ENCODE results near the gene SLIT1.

SLIT1 gene

DNA sequence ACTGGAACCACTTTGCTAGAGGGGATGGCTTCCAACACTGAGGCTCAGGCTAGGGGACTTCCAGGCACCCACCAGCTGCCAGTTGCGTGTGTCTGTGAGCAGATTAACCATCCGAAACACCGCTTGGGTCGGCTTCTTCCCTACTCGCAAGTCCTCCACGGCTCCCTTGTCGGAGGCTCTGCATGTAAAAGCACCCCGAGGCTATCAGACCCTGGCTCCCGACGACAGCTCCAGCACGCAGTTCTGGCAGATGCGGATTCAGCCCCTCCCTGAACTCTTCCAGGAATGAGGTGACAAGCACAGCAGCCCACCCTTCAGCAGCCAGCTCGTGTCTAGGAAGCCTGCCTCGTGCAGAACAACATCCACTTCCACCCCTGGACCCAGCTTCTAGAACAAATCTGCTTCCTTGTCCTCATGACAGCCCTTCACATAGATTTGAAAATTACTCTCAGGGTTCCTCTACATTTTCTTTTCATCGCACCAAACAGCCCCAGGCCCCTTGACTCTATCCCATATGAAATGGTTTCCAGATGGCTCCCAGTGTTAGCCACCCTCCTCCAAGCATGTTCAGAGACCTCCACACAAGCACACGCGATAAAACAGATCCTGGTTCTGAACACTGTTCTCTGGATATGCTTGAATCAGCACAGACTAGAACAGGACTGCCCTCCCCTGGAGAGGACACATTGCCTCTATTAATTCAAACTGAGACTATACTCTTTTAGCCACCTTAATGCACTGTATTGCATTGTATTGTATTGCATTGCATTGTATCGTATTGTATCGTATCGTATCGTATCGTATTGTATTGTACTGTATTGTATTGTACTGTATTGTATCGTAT lies 44.6 kb downstream of the SLIT1 start:
- no peak for DNase-seq
- Mint-ChIP-seq H3K27ac (no peak overlapping the region), H3K9me3 (no peaks in the 10 kb centered on the region), H3K27me3 (peaks cover 30% of the 10 kb centered on the region), H3K4me1 (peaks cover 5% of the 10 kb centered on the region), H3K4me3 (no peak overlapping the region)
- no peak for ATAC-seq

DNA sequence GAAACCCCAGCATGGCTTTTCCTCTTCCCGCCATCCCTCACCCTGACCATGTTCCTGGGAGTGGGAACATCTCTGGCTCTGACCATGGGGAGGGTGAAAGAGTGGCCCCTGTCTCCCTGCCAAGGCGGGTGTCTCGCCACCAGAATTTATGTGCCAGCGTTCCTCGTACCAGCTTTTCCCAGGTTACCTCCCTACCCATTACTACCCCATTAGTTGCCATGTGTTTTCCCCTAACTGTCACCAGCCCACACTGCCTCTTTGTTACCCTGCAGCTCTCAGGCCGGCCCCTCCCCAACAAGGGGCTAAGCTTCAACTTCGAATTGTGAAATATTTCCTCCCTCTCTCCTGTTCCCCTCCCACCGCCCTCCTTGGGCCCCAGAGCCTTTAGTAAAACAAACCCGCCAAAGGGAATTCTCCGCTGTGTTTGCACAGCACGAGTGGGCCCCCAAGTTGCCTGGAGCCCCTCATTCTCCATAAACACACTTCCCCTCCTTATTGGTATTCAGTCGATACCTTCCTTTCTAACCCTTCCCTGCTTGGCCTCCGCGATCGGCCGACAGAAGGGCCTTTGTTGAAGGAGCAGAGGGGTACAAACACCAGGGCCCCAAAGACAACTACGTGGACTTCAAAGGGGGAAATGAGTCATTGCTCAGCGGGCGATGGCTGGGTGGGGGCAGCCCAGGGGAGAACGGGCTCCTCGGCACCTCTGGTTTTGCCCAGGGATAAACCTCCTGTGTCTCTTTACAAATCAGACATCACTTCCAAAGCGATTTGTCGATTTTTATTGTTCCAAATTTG lies 45.5 kb downstream of the SLIT1 start:
- peaks cover 5% of the 10 kb centered on the region for H3K4me1 Mint-ChIP-seq
- no peaks in the 10 kb centered on the region for H3K9me3 Mint-ChIP-seq
- peaks cover 30% of the 10 kb centered on the region for H3K27me3 Mint-ChIP-seq
- H3K4me3 Mint-ChIP-seq = no peak overlapping the region
- DNase-seq (no peak), ATAC-seq (no peak)
- H3K27ac Mint-ChIP-seq = peak overlapping the region in 1 of 2 donors; percentile 79

DNA sequence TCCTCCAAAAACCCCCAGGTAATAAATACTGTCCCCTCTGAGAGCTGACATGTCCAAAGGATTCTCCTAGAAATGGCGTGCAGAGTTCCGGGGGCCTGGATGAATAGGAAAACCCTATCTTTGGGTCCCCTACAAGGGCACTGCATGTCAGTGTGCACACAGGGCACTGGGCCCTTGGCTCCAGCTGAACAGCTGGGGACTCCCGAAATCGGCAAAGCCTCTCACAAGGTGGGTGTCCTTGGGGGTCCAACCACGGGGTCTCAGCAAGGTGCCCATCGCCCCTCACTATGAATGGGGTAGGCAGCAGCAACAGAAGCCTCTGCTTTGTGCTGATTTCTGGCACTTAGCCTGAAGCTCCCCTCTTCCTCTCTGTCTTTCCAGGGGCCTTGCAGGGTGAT lies 46.1 kb downstream of the SLIT1 start:
- peaks cover 30% of the 10 kb centered on the region for H3K27me3 Mint-ChIP-seq
- peaks cover 5% of the 10 kb centered on the region for H3K4me1 Mint-ChIP-seq
- H3K27ac Mint-ChIP-seq = peak overlapping the region in 1 of 2 donors; percentile 79
- no peak for DNase-seq
- no peaks in the 10 kb centered on the region for H3K9me3 Mint-ChIP-seq
- no peak overlapping the region for H3K4me3 Mint-ChIP-seq
- no peak for ATAC-seq

- peaks cover 5% of the 10 kb centered on the region for H3K4me1 Mint-ChIP-seq
- H3K9me3 Mint-ChIP-seq = no peaks in the 10 kb centered on the region
- H3K27me3 Mint-ChIP-seq = peaks cover 30% of the 10 kb centered on the region
- ATAC-seq (no peak), DNase-seq (no peak)
- H3K27ac Mint-ChIP-seq = no peak overlapping the region
- no peak overlapping the region for H3K4me3 Mint-ChIP-seq
These were observed 46.9 kb downstream of the SLIT1 start for GRCh38 chr10:97138846-97139245.

DNA sequence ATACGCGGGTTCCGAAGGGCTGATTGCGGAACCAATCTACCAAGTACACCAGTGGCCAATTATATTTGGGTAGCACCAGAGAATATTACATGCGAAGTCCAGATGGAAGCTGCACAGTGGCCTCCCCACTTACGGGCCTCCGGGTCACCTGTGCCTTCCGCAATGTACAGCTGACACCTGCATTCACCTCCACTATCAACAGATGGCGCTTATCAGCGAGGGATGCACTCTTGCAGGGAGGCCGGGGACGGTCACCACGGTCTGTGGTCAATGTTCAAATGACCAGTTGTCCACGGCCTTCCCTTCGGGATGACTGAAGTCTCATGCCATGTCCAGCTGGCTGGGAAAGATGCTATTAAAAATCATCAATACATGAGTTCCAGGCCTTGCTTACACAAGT lies 47.6 kb downstream of the SLIT1 start:
- peaks cover 30% of the 10 kb centered on the region for H3K27me3 Mint-ChIP-seq
- peaks cover 5% of the 10 kb centered on the region for H3K4me1 Mint-ChIP-seq
- no peak overlapping the region for H3K4me3 Mint-ChIP-seq
- no peak overlapping the region for H3K27ac Mint-ChIP-seq
- DNase-seq = no peak
- no peaks in the 10 kb centered on the region for H3K9me3 Mint-ChIP-seq
- ATAC-seq = no peak

- no peaks in the 10 kb centered on the region for H3K9me3 Mint-ChIP-seq
- no peak for DNase-seq
- no peak overlapping the region for H3K27ac Mint-ChIP-seq
- H3K27me3 Mint-ChIP-seq = peaks cover 25% of the 10 kb centered on the region
- H3K4me3 Mint-ChIP-seq = no peak overlapping the region
- ATAC-seq = no peak
- peaks cover 5% of the 10 kb centered on the region for H3K4me1 Mint-ChIP-seq
These were observed 49.0 kb downstream of the SLIT1 start for GRCh38 chr10:97136756-97137155.

DNA sequence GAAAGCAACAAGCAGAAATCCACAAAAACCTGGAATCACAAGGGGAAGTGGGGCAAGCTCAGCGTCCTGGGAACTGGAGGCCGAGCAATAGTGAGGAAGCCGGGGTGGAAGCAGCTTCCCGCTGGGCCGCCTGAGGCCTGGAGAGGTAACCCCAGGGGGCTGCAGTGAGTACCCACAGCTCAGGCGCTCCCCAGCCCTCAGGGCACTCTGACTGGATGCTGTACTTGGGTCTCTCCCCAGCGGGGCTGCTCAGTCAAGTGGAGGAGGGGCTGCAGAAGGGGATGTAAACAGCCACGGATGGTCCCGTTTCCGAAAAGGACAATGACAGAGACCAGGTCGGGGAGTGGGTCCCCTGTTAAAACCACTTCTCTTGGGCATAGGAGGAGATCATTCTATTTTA lies 50.3 kb downstream of the SLIT1 start:
- ATAC-seq (no peak), DNase-seq (no peak)
- Mint-ChIP-seq H3K27me3 (peaks cover 12% of the 10 kb centered on the region), H3K9me3 (no peaks in the 10 kb centered on the region), H3K27ac (no peak overlapping the region), H3K4me1 (peaks cover 4% of the 10 kb centered on the region), H3K4me3 (no peak overlapping the region)

GRCh38 chr10:97134983-97135382 lies 50.8 kb downstream of the SLIT1 start:
- Mint-ChIP-seq H3K4me3 (no peak overlapping the region), H3K9me3 (no peaks in the 10 kb centered on the region), H3K27me3 (peaks cover 8% of the 10 kb centered on the region), H3K27ac (peak overlapping the region in 1 of 2 donors; percentile 20), H3K4me1 (no peaks in the 10 kb centered on the region)
- ATAC-seq = no peak
- DNase-seq = no peak

- H3K9me3 Mint-ChIP-seq = no peaks in the 10 kb centered on the region
- DNase-seq = no peak
- ATAC-seq = no peak
- no peaks in the 10 kb centered on the region for H3K4me1 Mint-ChIP-seq
- no peak overlapping the region for H3K4me3 Mint-ChIP-seq
- H3K27me3 Mint-ChIP-seq = peaks cover 5% of the 10 kb centered on the region
- no peak overlapping the region for H3K27ac Mint-ChIP-seq
These were observed 51.6 kb downstream of the SLIT1 start for GRCh38 chr10:97134110-97134509.

DNA sequence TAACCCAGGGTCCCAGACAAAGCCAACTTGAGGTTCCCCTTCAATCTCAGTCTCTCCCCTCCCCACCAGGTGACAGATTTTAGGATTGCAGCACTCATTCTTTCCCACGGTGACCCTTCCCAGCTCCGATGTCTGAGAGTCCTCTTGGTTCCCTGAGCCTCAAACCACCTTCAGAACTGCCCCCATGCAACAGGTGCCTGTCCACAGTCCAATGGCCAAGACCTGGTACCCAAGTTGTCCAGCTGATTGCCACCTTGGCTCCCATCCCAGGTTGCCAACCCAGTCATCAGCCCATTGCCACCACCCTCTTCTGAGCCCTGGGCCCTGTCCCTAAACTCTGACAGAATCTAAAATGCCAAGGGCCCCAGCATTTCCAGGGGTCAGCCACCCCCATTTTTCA lies 53.5 kb downstream of the SLIT1 start:
- Mint-ChIP-seq H3K4me3 (no peak overlapping the region), H3K4me1 (no peaks in the 10 kb centered on the region), H3K27ac (no peak overlapping the region), H3K27me3 (peaks cover 5% of the 10 kb centered on the region), H3K9me3 (no peaks in the 10 kb centered on the region)
- ATAC-seq (no peak), DNase-seq (no peak)

DNA sequence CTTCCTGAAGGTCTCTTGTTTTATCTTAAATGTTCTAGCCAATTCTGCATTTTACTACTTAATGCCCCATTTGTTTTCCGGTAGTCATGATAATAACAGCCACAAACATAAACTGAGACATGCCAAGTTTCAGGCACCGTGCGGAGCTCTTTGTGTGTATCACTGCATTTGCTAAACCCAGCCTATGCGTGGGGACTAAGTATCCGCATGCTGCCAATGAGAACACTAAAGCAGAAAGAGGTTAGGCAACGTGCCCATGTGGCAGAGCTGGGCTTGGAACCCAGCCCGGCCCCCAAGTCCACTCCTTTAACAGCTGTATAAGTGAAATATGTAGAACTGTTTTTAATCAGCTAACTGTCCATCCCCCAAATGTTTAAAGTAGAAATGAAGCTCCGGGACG lies 54.1 kb downstream of the SLIT1 start:
- H3K27ac Mint-ChIP-seq = no peak overlapping the region
- ATAC-seq = no peak
- H3K4me3 Mint-ChIP-seq = no peak overlapping the region
- H3K9me3 Mint-ChIP-seq = no peaks in the 10 kb centered on the region
- no peaks in the 10 kb centered on the region for H3K4me1 Mint-ChIP-seq
- H3K27me3 Mint-ChIP-seq = peaks cover 5% of the 10 kb centered on the region
- no peak for DNase-seq

GRCh38 chr10:97131181-97131628 lies 54.6 kb downstream of the SLIT1 start:
- ATAC-seq (no peak), DNase-seq (no peak)
- no peak overlapping the region for H3K4me3 Mint-ChIP-seq
- H3K27me3 Mint-ChIP-seq = peaks cover 5% of the 10 kb centered on the region
- no peaks in the 10 kb centered on the region for H3K4me1 Mint-ChIP-seq
- no peak overlapping the region for H3K27ac Mint-ChIP-seq
- H3K9me3 Mint-ChIP-seq = no peaks in the 10 kb centered on the region

DNA sequence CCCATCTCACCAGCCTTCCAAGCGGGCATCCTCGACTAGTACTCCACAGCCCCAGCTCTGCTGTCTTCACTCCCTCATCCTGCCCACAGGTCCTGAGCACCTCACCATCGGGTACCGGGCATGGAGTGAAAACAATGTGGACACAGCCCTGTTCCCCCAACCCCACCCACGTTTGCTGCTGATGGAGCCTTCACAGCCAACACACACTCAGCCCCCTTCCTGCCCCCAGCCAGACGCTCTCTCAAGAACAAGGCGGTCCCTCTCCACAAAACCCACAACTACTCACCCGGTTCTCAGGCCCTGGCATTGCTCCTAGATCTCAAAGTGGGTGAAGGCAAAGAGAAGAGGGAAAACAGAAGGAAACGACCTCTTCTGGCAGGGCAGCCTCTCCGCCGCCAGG lies 56.1 kb downstream of the SLIT1 start:
- H3K4me1 Mint-ChIP-seq = no peaks in the 10 kb centered on the region
- H3K4me3 Mint-ChIP-seq = no peak overlapping the region
- no peak for ATAC-seq
- no peaks in the 10 kb centered on the region for H3K9me3 Mint-ChIP-seq
- no peak for DNase-seq
- H3K27ac Mint-ChIP-seq = peak overlapping the region in 1 of 2 donors; percentile 74
- peaks cover 5% of the 10 kb centered on the region for H3K27me3 Mint-ChIP-seq

GRCh38 chr10:97128516-97129154 lies 57.1 kb downstream of the SLIT1 start:
- Mint-ChIP-seq H3K9me3 (no peaks in the 10 kb centered on the region), H3K27ac (no peak overlapping the region), H3K27me3 (peaks cover 5% of the 10 kb centered on the region), H3K4me3 (no peak overlapping the region), H3K4me1 (no peaks in the 10 kb centered on the region)
- ATAC-seq = no peak
- no peak for DNase-seq

- H3K27ac Mint-ChIP-seq = no peak overlapping the region
- ATAC-seq (no peak), DNase-seq (no peak)
- H3K4me3 Mint-ChIP-seq = no peak overlapping the region
- H3K9me3 Mint-ChIP-seq = no peaks in the 10 kb centered on the region
- no peaks in the 10 kb centered on the region for H3K4me1 Mint-ChIP-seq
- peaks cover 5% of the 10 kb centered on the region for H3K27me3 Mint-ChIP-seq
These were observed 57.7 kb downstream of the SLIT1 start for GRCh38 chr10:97128039-97128492.

DNA sequence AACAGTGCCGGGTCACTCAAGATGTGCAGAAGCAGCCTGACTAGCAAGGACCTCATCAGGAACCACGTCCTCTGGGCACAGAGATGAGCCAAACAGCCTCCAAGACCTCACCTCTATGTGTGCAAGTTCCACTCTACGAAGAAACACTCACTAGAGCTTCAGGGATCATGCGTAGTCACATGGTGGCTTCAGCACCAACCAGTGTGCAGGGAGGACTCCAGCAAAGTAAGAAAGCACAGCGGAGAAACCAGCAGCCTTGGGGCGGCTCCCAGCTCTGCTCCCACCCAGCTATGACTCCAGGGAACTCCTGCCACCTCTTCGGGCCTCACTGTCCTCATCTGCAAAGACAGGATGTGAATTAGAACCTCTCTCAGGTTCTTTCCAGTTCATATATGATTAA lies 58.2 kb downstream of the SLIT1 start:
- no peak overlapping the region for H3K27ac Mint-ChIP-seq
- no peak overlapping the region for H3K4me3 Mint-ChIP-seq
- no peaks in the 10 kb centered on the region for H3K9me3 Mint-ChIP-seq
- H3K4me1 Mint-ChIP-seq = no peaks in the 10 kb centered on the region
- H3K27me3 Mint-ChIP-seq = peaks cover 4% of the 10 kb centered on the region
- ATAC-seq (no peak), DNase-seq (no peak)

All from stimulated activated naive CD8-positive, alpha-beta T cell treated with anti-CD3 and anti-CD28 coated beads, Interleukin-15, amount 100 ng/mL, for 72 hours (primary cell).